Measurements from ENCODE around the gene TEF. TPM values are rescaled to one million over a fixed set of nuclear protein-coding genes. Genes with fewer than 3 reads are reported as not detected.

The TEF gene
- total RNA-seq, 1 experiment from 2014 or later: 12.0 TPM

- TF ChIP-seq SMAD3 (CRISPR knock-in tag; IDR thresholded peaks at IDR 0.05; ENCODE audit: borderline replicate concordance): no peak
Observed at GRCh38 chr22:41340357-41340756, 41.4 kb upstream of the TEF start (continued).

DNA sequence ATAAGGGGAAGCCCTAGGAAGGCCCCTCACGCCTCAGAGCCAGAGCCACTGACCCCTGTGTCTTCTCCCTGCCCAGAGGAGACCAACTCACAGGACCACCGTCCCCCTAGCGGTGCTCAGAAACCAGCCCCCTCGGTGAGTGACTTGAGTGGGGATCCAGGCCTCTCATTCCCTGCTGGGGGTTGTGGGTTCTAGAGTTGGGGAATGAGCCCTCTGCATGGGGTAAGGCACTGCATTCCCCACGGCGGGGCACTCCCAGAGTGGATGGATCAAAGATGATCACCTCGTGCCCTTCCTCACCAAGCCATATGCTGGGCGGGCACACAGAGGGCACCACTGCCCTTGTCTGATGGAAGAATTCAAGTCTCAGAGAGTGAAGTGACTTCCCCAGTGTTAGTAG, 40.7 kb upstream of the TEF start:
- POLR2A ChIA-PET: no interaction called here
- TF ChIP-seq SMAD3 (CRISPR knock-in tag; IDR thresholded peaks at IDR 0.05; ENCODE audit: borderline replicate concordance): no peak
- no peak for TF ChIP-seq FOXJ3 (CRISPR knock-in tag; IDR thresholded peaks at IDR 0.05; ENCODE audit: borderline replicate concordance)
- TF ChIP-seq, protein P1, sequence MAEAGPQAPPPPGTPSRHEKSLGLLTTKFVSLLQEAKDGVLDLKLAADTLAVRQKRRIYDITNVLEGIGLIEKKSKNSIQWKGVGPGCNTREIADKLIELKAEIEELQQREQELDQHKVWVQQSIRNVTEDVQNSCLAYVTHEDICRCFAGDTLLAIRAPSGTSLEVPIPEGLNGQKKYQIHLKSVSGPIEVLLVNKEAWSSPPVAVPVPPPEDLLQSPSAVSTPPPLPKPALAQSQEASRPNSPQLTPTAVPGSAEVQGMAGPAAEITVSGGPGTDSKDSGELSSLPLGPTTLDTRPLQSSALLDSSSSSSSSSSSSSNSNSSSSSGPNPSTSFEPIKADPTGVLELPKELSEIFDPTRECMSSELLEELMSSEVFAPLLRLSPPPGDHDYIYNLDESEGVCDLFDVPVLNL (CRISPR knock-in tag; IDR thresholded peaks at IDR 0.05; ENCODE audit: borderline replicate concordance, low read depth): no peak
- no peak for TF ChIP-seq CTCF (IDR thresholded peaks at IDR 0.05)
- no peak for TF ChIP-seq NFATC4 (CRISPR knock-in tag; IDR thresholded peaks at IDR 0.05)
- TF ChIP-seq, protein P2, sequence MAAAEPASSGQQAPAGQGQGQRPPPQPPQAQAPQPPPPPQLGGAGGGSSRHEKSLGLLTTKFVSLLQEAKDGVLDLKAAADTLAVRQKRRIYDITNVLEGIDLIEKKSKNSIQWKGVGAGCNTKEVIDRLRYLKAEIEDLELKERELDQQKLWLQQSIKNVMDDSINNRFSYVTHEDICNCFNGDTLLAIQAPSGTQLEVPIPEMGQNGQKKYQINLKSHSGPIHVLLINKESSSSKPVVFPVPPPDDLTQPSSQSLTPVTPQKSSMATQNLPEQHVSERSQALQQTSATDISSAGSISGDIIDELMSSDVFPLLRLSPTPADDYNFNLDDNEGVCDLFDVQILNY (CRISPR knock-in tag; IDR thresholded peaks at IDR 0.05): no peak
- no peak for TF ChIP-seq SP1 (CRISPR knock-in tag; conservative IDR thresholded peaks at IDR 0.05)
- TF ChIP-seq, protein P3, sequence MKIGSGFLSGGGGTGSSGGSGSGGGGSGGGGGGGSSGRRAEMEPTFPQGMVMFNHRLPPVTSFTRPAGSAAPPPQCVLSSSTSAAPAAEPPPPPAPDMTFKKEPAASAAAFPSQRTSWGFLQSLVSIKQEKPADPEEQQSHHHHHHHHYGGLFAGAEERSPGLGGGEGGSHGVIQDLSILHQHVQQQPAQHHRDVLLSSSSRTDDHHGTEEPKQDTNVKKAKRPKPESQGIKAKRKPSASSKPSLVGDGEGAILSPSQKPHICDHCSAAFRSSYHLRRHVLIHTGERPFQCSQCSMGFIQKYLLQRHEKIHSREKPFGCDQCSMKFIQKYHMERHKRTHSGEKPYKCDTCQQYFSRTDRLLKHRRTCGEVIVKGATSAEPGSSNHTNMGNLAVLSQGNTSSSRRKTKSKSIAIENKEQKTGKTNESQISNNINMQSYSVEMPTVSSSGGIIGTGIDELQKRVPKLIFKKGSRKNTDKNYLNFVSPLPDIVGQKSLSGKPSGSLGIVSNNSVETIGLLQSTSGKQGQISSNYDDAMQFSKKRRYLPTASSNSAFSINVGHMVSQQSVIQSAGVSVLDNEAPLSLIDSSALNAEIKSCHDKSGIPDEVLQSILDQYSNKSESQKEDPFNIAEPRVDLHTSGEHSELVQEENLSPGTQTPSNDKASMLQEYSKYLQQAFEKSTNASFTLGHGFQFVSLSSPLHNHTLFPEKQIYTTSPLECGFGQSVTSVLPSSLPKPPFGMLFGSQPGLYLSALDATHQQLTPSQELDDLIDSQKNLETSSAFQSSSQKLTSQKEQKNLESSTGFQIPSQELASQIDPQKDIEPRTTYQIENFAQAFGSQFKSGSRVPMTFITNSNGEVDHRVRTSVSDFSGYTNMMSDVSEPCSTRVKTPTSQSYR (CRISPR knock-in tag; IDR thresholded peaks at IDR 0.05): no peak
- no peak for TF ChIP-seq FOXK1 (CRISPR knock-in tag; IDR thresholded peaks at IDR 0.05)
- TF ChIP-seq ARID4B (CRISPR knock-in tag; IDR thresholded peaks at IDR 0.05; ENCODE audit: borderline replicate concordance): no peak
- TF ChIP-seq, protein P4, sequence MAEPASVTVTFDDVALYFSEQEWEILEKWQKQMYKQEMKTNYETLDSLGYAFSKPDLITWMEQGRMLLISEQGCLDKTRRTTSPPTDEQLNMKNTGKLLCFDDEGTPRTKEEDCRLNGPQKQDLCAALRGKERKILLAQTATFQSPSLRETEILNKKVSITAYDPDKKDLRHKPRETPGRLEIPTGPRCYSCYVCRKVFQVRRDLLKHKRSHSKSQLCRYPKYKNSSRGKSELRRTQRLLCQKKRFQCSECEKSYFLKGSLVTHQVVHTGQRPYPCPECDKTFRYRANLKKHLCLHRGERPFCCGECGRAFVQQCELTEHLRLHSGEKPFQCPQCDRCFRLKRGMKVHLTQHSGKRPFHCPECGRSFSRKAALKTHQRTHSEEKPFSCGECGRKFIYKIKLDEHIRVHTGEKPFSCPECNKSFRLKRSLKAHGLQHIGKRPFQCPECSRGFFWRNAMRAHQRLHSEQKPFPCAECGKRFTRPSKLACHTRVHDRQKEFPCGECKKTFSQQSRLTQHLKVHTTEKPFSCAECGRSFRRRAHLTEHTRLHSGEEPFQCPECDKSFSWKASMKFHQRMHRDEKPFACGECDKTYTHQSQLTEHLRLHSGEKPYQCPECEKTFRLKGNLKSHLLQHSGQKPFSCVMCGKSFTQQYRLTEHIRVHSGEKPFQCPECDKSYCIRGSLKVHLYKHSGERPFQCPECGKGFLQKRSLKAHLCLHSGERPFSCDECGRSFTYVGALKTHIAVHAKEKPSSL (CRISPR knock-in tag; conservative IDR thresholded peaks at IDR 0.05): no peak
- TF ChIP-seq NFYB (CRISPR knock-in tag; conservative IDR thresholded peaks at IDR 0.05; ENCODE audit: low read depth): no peak
- no peak for TF ChIP-seq GABPB1 (CRISPR knock-in tag; IDR thresholded peaks at IDR 0.05)
- TF ChIP-seq PREB (CRISPR knock-in tag; IDR thresholded peaks at IDR 0.05; ENCODE audit: borderline replicate concordance): no peak
- no peak for TF ChIP-seq USF1 (CRISPR knock-in tag; IDR thresholded peaks at IDR 0.05)
- no peak for TF ChIP-seq ETV6 (CRISPR knock-in tag; IDR thresholded peaks at IDR 0.05)

More for the DNA sequence above, 40.7 kb upstream of the TEF start:
- Mint-ChIP-seq H3K4me3 (no peak overlapping the region), H3K27ac (no peak overlapping the region), H3K9me3 (no peaks in the 10 kb centered on the region), H3K27me3 (ENCODE audit: low read depth) (no peaks in the 10 kb centered on the region), H3K4me1 (no peaks in the 10 kb centered on the region), H3K36me3 (peaks cover 8% of the 10 kb centered on the region; the same call in 1 of the 2 replicates)
- ATAC-seq: no peak
- CTCF ChIA-PET: no interaction called here
- no peak for DNase-seq (ENCODE audit: low spot score)

Data from WTC11 (cell line).